ENCODE results near the gene NETO1.

The NETO1 gene

GRCh38 chr18:72840109-72840508 lies 27.7 kb downstream of the NETO1 start:
- DNase-seq: no peak

- no peak for DNase-seq
Measured at GRCh38 chr18:72834731-72835130, 33.1 kb downstream of the NETO1 start.

- no peak for DNase-seq
Measured at GRCh38 chr18:72833471-72833870, 34.3 kb downstream of the NETO1 start.

- no peak for DNase-seq
Measured at GRCh38 chr18:72830109-72830508, 37.7 kb downstream of the NETO1 start.

GRCh38 chr18:72828601-72829000 lies 39.2 kb downstream of the NETO1 start:
- DNase-seq: no peak

- no peak for DNase-seq
Measured at GRCh38 chr18:72826736-72827135, 41.1 kb downstream of the NETO1 start.

GRCh38 chr18:72823345-72823744 lies 44.4 kb downstream of the NETO1 start:
- DNase-seq: no peak

GRCh38 chr18:72822202-72822601 lies 45.6 kb downstream of the NETO1 start:
- no peak for DNase-seq

- DNase-seq: no peak
Measured at GRCh38 chr18:72820571-72820970, 47.2 kb downstream of the NETO1 start.

GRCh38 chr18:72819050-72819449 lies 48.7 kb downstream of the NETO1 start:
- no peak for DNase-seq

- DNase-seq: peak; percentile 74
Measured at GRCh38 chr18:72811047-72811446, 56.7 kb downstream of the NETO1 start.

- no peak for DNase-seq
Measured at GRCh38 chr18:72808680-72809079, 59.1 kb downstream of the NETO1 start.

GRCh38 chr18:72799106-72799505 lies 68.7 kb downstream of the NETO1 start:
- no peak for DNase-seq

- no peak for DNase-seq
Measured at GRCh38 chr18:72783530-72783929, 84.3 kb downstream of the NETO1 start.

GRCh38 chr18:72774914-72775313 lies 92.9 kb downstream of the NETO1 start:
- DNase-seq: no peak

- no peak for DNase-seq
Measured at GRCh38 chr18:72772916-72773315, 94.9 kb downstream of the NETO1 start.

GRCh38 chr18:72768681-72769229 lies 99.0 kb downstream of the NETO1 start:
- peak; percentile 32 for DNase-seq

GRCh38 chr18:72762515-72763122 lies 105.2 kb downstream of the NETO1 start:
- peak; percentile 11 for DNase-seq

- DNase-seq: no peak
Measured at GRCh38 chr18:72752220-72752619, 115.6 kb downstream of the NETO1 start.

GRCh38 chr18:72742002-72742401 lies 125.8 kb downstream of the NETO1 start:
- DNase-seq: no peak

GRCh38 chr18:72738136-72738535 lies 129.7 kb downstream of the NETO1 start:
- no peak for DNase-seq

GRCh38 chr18:72727776-72728175 lies 140.0 kb downstream of the NETO1 start:
- no peak for DNase-seq

- no peak for DNase-seq
Measured at GRCh38 chr18:72727038-72727655, 140.6 kb downstream of the NETO1 start.

GRCh38 chr18:72726201-72726600 lies 141.6 kb downstream of the NETO1 start:
- DNase-seq: no peak

- no peak for DNase-seq
Measured at GRCh38 chr18:72721330-72721729, 146.5 kb downstream of the NETO1 start.
